Right renal pelvis (tissue), 4 donors: ENCODE data around the gene CAPN1. TPM values are rescaled to one million over a fixed set of nuclear protein-coding genes. Genes with fewer than 3 reads are reported as not detected.
A peak's percentile ranks its signal among the peaks of the same experiment; 100 is the strongest.
"Not testable (repeated sequence)": the region's sequence is repeated elsewhere in the genome, so short reads cannot be mapped to it uniquely, and the experiment has no call there.

Experiments used
- DNase-seq, 4 donors: peaks; one replicate each; pipeline ENCODE4 v3.0.0-alpha.2; 2013; ENCODE audit warnings: low read depth in 4 of 4, low spot score in 3 of 4, missing footprints in 1 of 4
- polyA plus RNA-seq, 4 donors: library from polyadenylated mRNA; unstranded; fragments of 120-200 nt; gene quantifications; one replicate each; pipeline ENCODE4 v1.2.1, GENCODE V29; 2013; ENCODE audit not compliant: insufficient read length in 4 of 4

CAPN1 gene
- polyA plus RNA-seq: 100 to 1,000 TPM in 2 of 4 donors, 10 to 100 TPM in 2; 84.3 to 109 (median 97.7) TPM

- peak in 1 of 4 donors; percentile 35 for DNase-seq
Observed at GRCh38 chr11:65181569-65182257, at the start of gene CAPN1. Gene CAPN1 (plus strand): TSS chr11:65181928. CDS start chr11:65182702, 774 bp downstream.

GRCh38 chr11:65132238-65132987 lies 49.3 kb upstream of the CAPN1 start:
- no peak for DNase-seq

GRCh38 chr11:65132988-65133700 lies 48.6 kb upstream of the CAPN1 start:
- no peak for DNase-seq

GRCh38 chr11:65133724-65134123 lies 48.0 kb upstream of the CAPN1 start:
- no peak for DNase-seq

GRCh38 chr11:65134240-65134951 lies 47.3 kb upstream of the CAPN1 start, which contains the start of gene SYVN1:
Gene SYVN1 (minus strand): TSS chr11:65134519. CDS start chr11:65133601, 918 bp downstream.
- peak; percentile 76 to 93 (median 84) for DNase-seq

- DNase-seq: peak; percentile 89 to 95 (median 92)
Observed at GRCh38 chr11:65134952-65135632, 46.6 kb upstream of the CAPN1 start.

- DNase-seq: no peak
Observed at GRCh38 chr11:65135633-65136145, 46.0 kb upstream of the CAPN1 start.

GRCh38 chr11:65136515-65137096 lies 45.1 kb upstream of the CAPN1 start:
- no peak for DNase-seq

GRCh38 chr11:65141896-65142494 lies 39.7 kb upstream of the CAPN1 start:
- DNase-seq: no peak

GRCh38 chr11:65147352-65148075 lies 34.2 kb upstream of the CAPN1 start:
- no peak for DNase-seq

- DNase-seq: no peak
Observed at GRCh38 chr11:65148657-65149056, 33.1 kb upstream of the CAPN1 start.

GRCh38 chr11:65150131-65150508 lies 31.6 kb upstream of the CAPN1 start:
- not testable (repeated sequence) for DNase-seq

- DNase-seq: no peak
Observed at GRCh38 chr11:65150509-65151299, 31.0 kb upstream of the CAPN1 start.

- no peak for DNase-seq
Observed at GRCh38 chr11:65151331-65151899, 30.3 kb upstream of the CAPN1 start.

- DNase-seq: no peak
Observed at GRCh38 chr11:65152122-65152521, 29.6 kb upstream of the CAPN1 start.

GRCh38 chr11:65156256-65156655 lies 25.5 kb upstream of the CAPN1 start:
- DNase-seq: no peak

GRCh38 chr11:65156926-65157325 lies 24.8 kb upstream of the CAPN1 start:
- DNase-seq: no peak
